HFF-Myc (cell line): ENCODE data around the gene GRIK5.
A peak's percentile ranks its signal among the peaks of the same experiment; 100 is the strongest.

Source experiments
- DNase-seq: peaks from one replicate; pipeline ENCODE4 v3.0.0-alpha.2; 2011; ENCODE audit warnings: low read depth; ENCODE audit errors: extremely low read depth
- H3K4me3 ChIP-seq: replicated peaks from 2 replicates; pipeline ENCODE4 v1.5.1; 2011; ENCODE audit warnings: low read depth, mild to moderate bottlenecking, control low read depth, low read length
- TF ChIP-seq, protein P1 (sequence below): IDR thresholded peaks from 2 replicates; pipeline ENCODE4 v1.5.1; 2012; ENCODE audit warnings: mild to moderate bottlenecking, low read depth, low read length, control low read depth; ENCODE audit errors: missing control alignments

Gene GRIK5

DNA sequence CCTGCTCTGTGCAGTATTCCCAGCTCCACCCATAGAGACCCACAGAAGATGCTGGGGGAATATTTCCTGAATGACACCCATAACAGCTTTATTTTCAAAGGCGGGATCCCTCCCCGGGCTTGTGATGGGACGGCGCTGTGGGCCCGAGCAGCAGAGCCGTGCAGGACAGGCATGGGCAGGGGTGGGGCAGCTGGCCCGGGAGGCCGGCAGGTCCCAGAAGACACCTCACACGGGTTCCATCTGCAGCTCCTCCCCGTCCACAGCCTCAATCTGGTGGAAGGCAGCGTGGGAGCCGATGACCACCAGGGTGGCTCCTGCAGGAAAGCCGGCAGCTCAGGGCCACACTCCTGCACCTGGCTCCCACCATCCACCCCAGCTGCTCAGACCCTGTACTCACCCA, 113.4 kb downstream of the GRIK5 start:
- DNase-seq = no peak
- TF ChIP-seq, protein P1, sequence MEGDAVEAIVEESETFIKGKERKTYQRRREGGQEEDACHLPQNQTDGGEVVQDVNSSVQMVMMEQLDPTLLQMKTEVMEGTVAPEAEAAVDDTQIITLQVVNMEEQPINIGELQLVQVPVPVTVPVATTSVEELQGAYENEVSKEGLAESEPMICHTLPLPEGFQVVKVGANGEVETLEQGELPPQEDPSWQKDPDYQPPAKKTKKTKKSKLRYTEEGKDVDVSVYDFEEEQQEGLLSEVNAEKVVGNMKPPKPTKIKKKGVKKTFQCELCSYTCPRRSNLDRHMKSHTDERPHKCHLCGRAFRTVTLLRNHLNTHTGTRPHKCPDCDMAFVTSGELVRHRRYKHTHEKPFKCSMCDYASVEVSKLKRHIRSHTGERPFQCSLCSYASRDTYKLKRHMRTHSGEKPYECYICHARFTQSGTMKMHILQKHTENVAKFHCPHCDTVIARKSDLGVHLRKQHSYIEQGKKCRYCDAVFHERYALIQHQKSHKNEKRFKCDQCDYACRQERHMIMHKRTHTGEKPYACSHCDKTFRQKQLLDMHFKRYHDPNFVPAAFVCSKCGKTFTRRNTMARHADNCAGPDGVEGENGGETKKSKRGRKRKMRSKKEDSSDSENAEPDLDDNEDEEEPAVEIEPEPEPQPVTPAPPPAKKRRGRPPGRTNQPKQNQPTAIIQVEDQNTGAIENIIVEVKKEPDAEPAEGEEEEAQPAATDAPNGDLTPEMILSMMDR = no peak

DNA sequence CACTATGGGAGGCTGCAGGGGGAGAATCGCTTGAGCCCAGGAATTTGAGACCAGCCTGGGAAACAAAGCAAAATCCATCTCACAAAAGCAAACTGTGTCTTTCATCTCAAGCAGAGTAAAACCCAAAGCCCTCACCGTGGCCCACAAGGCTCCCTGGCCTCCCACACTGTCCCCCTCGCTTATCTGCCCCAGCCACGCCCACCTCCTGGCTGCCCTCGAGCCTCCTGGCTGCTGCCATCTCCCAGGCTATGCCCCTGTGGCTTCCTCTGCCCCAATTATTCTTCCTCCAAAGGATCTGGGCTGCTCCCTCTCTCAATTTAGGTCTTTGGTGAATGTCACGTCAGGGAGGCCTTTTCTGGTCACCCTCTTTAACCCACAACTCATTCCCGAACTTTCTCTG, 114.5 kb downstream of the GRIK5 start:
- no peak overlapping the region for H3K4me3 ChIP-seq

More for the DNA sequence above, 113.4 kb downstream of the GRIK5 start:
- H3K4me3 ChIP-seq = no peak overlapping the region

DNA sequence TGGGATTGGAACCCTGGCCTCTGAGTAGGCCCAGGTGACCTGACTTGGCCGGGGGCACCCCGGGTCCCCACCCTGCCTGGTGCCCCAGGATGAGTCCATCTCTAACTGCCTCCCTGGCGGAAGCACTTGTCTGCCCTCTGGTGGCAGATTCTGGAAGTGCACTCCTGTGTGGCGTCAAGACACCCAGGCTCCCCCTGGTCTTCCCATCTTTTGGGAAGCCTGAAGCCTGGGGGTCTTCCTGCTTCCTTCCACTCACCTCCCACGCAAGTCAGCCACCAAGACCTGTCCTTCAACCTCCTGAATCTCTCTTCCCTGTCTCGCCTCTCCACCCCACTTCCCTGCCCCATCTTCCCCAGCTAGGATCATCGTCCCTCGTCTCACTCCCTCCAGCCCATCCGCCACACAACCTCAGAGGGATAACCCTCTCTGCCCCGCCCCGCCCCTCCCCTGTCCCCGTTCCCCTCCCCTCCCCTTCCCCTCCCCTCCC, 118.3 kb downstream of the GRIK5 start:
- TF ChIP-seq, protein P1 = peak; percentile 98
- no peak for DNase-seq
- H3K4me3 ChIP-seq = no peak overlapping the region

More for the DNA sequence above, 114.5 kb downstream of the GRIK5 start:
- TF ChIP-seq, protein P1 = no peak
- DNase-seq = no peak
